Astrocyte (in vitro differentiated cells and primary cell): ENCODE data around the gene PDGFA. TPM values are rescaled to one million over a fixed set of nuclear protein-coding genes. Genes with fewer than 3 reads are reported as not detected.

Experiments
- DNase-seq: peaks from one replicate; pipeline ENCODE4 v3.0.0-alpha.2; 2010; ENCODE audit warnings: low read depth
- FAIRE-seq: peaks from 2 replicates; lab custom pipeline; 2011; peaks lifted over from hg19 to GRCh38; lab: Jason Lieb, UNC
- H2AFZ ChIP-seq: 2 replicates; pipeline ENCODE4 v1.6.0; 2012; ENCODE audit warnings: low read depth, low read length, inconsistent platforms
- H3K27ac ChIP-seq: 2 replicates; pipeline ENCODE4 v1.5.1; 2011; ENCODE audit warnings: low read depth, low read length, inconsistent platforms
- H3K27me3 ChIP-seq: 2 replicates; pipeline ENCODE4 v1.6.0; 2011; ENCODE audit warnings: low read length, inconsistent platforms; ENCODE audit not compliant: insufficient read depth
- H3K36me3 ChIP-seq: 2 replicates; pipeline ENCODE4 v1.5.1; 2011; ENCODE audit warnings: low read length, inconsistent platforms; ENCODE audit not compliant: insufficient read depth
- H3K4me1 ChIP-seq: 2 replicates; pipeline ENCODE4 v1.5.1; 2011; ENCODE audit warnings: low read length, inconsistent platforms; ENCODE audit not compliant: insufficient read depth
- H3K4me2 ChIP-seq: 2 replicates; pipeline ENCODE4 v1.6.0; 2012; ENCODE audit warnings: low read length, inconsistent platforms
- H3K4me3 ChIP-seq: 2 replicates; pipeline ENCODE4 v1.5.1; 2011; ENCODE audit warnings: low read depth, mild to moderate bottlenecking, low read length, inconsistent platforms; ENCODE audit not compliant: insufficient read depth
- H3K79me2 ChIP-seq: 2 replicates; pipeline ENCODE4 v1.6.0; 2012; ENCODE audit warnings: mild to moderate bottlenecking, low read length, inconsistent platforms; ENCODE audit not compliant: insufficient read depth
- H3K9ac ChIP-seq: 2 replicates; pipeline ENCODE4 v1.6.0; 2012; ENCODE audit warnings: mild to moderate bottlenecking, low read length, inconsistent platforms
- H3K9me3 ChIP-seq: 2 replicates; pipeline ENCODE4 v1.5.1; 2012; ENCODE audit warnings: low read depth, mild to moderate bottlenecking, low read length, inconsistent platforms; ENCODE audit not compliant: insufficient read depth
- H4K20me1 ChIP-seq: 2 replicates; pipeline ENCODE4 v1.6.0; 2012; ENCODE audit warnings: low read length, inconsistent platforms; ENCODE audit not compliant: insufficient read depth
- H3K27ac Mint-ChIP-seq: one replicate; pipeline ENCODE4 v1.8.0; 2021; ENCODE audit warnings: mild to moderate bottlenecking, mixed read lengths; ENCODE audit not compliant: unreplicated experiment
- H3K27me3 Mint-ChIP-seq: one replicate; pipeline ENCODE4 v1.8.0; 2021; ENCODE audit warnings: low read depth, mixed read lengths; ENCODE audit not compliant: unreplicated experiment
- H3K36me3 Mint-ChIP-seq: one replicate; pipeline ENCODE4 v1.8.0; 2021; ENCODE audit warnings: low read depth, mixed read lengths; ENCODE audit not compliant: unreplicated experiment
- H3K4me1 Mint-ChIP-seq: one replicate; pipeline ENCODE4 v1.8.0; 2021; ENCODE audit warnings: low read depth, mixed read lengths; ENCODE audit not compliant: unreplicated experiment
- H3K4me3 Mint-ChIP-seq: one replicate; pipeline ENCODE4 v1.8.0; 2021; ENCODE audit warnings: mild to moderate bottlenecking, moderate library complexity, mixed read lengths; ENCODE audit not compliant: unreplicated experiment
- H3K9me3 Mint-ChIP-seq: one replicate; pipeline ENCODE4 v1.8.0; 2021; ENCODE audit warnings: mild to moderate bottlenecking, mixed read lengths; ENCODE audit not compliant: unreplicated experiment
- EZH2 ChIP-seq: IDR thresholded peaks from 2 replicates; pipeline ENCODE4 v1.6.1; 2012; ENCODE audit warnings: mild to moderate bottlenecking, low read length, inconsistent platforms; ENCODE audit not compliant: insufficient read depth
- total RNA-seq: library from RNA; stranded (reverse); gene quantifications from 2 replicates; pipeline ENCODE4 v1.2.1, GENCODE V29; 2021
- TF ChIP-seq, protein P1 (sequence below): IDR thresholded peaks from 2 replicates; pipeline ENCODE4 v1.5.1; 2011; ENCODE audit warnings: low read depth, mild to moderate bottlenecking, inconsistent platforms, low read length, moderate library complexity; ENCODE audit not compliant: insufficient read depth

The PDGFA gene
- total RNA-seq, 1 donor from 2014 or later: 47.1 TPM

- H3K27ac ChIP-seq: no peak overlapping the region
- H3K4me1 ChIP-seq: peaks cover 50% of the 10 kb centered on the region
- no peaks in the 10 kb centered on the region for H3K27me3 ChIP-seq
- no peak overlapping the region for H3K4me2 ChIP-seq
- H3K9me3 ChIP-seq: no peaks in the 10 kb centered on the region
- DNase-seq (no peak), FAIRE-seq (no peak)
- peaks cover 26% of the 10 kb centered on the region for H3K4me1 Mint-ChIP-seq
- no peaks in the 10 kb centered on the region for H3K79me2 ChIP-seq
- peak overlapping the region; percentile 92 for H3K27ac Mint-ChIP-seq
- H3K36me3 ChIP-seq: no peaks in the 10 kb centered on the region
- no peaks in the 10 kb centered on the region for H3K36me3 Mint-ChIP-seq
- H3K4me3 Mint-ChIP-seq: no peak overlapping the region
- H3K4me3 ChIP-seq: no peak overlapping the region
- no peak overlapping the region for H2AFZ ChIP-seq
- H3K9ac ChIP-seq: no peak overlapping the region
- TF ChIP-seq, protein P1, sequence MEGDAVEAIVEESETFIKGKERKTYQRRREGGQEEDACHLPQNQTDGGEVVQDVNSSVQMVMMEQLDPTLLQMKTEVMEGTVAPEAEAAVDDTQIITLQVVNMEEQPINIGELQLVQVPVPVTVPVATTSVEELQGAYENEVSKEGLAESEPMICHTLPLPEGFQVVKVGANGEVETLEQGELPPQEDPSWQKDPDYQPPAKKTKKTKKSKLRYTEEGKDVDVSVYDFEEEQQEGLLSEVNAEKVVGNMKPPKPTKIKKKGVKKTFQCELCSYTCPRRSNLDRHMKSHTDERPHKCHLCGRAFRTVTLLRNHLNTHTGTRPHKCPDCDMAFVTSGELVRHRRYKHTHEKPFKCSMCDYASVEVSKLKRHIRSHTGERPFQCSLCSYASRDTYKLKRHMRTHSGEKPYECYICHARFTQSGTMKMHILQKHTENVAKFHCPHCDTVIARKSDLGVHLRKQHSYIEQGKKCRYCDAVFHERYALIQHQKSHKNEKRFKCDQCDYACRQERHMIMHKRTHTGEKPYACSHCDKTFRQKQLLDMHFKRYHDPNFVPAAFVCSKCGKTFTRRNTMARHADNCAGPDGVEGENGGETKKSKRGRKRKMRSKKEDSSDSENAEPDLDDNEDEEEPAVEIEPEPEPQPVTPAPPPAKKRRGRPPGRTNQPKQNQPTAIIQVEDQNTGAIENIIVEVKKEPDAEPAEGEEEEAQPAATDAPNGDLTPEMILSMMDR: no peak
- no peak for TF ChIP-seq EZH2
- H4K20me1 ChIP-seq: no peaks in the 10 kb centered on the region
- H3K9me3 Mint-ChIP-seq: peaks cover 3% of the 10 kb centered on the region
- no peaks in the 10 kb centered on the region for H3K27me3 Mint-ChIP-seq
These were observed 20.9 kb upstream of the PDGFA start for GRCh38 chr7:540579-540978.

DNA sequence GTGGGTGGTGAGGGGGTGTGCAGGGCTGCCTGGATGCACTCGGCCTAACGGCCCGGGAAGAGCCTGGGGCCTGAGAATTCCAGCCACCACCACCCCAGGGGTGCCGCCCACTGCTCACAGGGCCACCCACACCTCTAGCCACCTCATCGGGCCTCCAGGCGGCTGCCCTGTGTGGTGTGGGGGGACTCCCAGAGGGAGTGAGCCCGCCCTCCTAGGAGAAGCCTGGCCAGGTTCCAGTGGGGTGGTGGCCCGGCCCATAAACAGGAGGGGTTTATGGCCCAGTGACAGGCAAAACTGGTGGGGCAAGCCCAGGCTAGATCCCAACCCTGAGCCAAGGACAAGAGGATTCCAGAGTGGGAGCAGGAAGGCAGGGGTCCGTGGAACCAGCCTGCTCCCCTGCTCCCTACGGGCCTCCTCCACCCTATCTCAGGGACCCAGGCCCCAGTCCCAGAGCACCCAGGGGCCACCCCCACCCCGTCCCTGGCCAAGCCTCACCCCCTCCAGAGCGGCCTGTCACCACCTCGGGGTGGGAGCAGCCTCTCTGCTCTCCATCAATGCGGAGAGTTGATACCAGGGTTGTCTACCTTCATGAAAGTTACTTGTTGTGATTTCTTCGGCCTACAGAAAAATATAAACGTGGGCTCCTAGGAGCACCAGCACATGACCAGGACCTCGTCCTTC lies 20.2 kb upstream of the PDGFA start:
- Mint-ChIP-seq H3K4me1 (peaks cover 26% of the 10 kb centered on the region), H3K27me3 (peaks cover under 1% of the 10 kb centered on the region), H3K9me3 (peaks cover 3% of the 10 kb centered on the region), H3K27ac (peak overlapping the region; percentile 92), H3K4me3 (no peak overlapping the region), H3K36me3 (no peaks in the 10 kb centered on the region)
- TF ChIP-seq EZH2: no peak
- TF ChIP-seq, protein P1: no peak
- Histone ChIP-seq H2AFZ (no peak overlapping the region), H3K27ac (peak overlapping the region; percentile 41), H3K79me2 (no peaks in the 10 kb centered on the region), H3K36me3 (no peaks in the 10 kb centered on the region), H3K27me3 (no peaks in the 10 kb centered on the region), H3K9me3 (no peaks in the 10 kb centered on the region), H3K4me3 (no peak overlapping the region), H3K4me1 (peaks cover 50% of the 10 kb centered on the region), H4K20me1 (no peaks in the 10 kb centered on the region), H3K4me2 (no peak overlapping the region), H3K9ac (peak overlapping the region; percentile 10)
- no peak for FAIRE-seq
- peak; percentile 65 for DNase-seq
